ENCODE data around the gene LRCH4.

DNA sequence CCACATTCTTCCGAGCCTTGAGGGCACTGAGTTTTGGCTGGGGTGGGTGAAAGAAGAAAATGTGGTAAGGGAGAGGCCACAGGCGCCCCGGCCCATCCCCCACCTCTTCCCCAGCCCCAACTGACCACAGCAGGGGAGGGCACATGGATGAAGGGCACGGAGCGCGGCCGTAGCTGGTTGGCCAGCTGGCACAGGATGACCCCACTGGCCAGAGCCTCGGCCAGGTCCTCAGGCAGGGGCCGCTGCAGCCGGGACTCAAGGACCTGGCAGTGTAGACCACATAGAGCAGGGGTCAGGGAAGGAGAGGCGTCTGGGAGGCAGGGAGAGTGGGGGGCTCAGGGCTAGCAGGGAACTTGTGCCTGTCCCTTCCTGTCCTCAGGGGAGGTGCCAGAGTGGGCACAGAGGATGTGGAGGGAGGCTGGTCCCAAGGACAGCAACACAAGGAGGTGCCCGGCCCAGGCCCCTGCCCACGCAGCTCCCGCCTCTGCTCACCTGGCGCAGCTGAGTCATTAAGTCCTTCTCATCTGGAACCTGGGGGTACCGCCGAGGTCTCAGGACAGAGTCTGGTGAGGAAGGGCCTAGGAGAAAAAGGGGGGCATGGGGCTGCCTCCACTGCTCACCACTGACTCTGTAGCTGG lies 10.1 kb downstream of the LRCH4 start:
- TF ChIP-seq, protein P1, sequence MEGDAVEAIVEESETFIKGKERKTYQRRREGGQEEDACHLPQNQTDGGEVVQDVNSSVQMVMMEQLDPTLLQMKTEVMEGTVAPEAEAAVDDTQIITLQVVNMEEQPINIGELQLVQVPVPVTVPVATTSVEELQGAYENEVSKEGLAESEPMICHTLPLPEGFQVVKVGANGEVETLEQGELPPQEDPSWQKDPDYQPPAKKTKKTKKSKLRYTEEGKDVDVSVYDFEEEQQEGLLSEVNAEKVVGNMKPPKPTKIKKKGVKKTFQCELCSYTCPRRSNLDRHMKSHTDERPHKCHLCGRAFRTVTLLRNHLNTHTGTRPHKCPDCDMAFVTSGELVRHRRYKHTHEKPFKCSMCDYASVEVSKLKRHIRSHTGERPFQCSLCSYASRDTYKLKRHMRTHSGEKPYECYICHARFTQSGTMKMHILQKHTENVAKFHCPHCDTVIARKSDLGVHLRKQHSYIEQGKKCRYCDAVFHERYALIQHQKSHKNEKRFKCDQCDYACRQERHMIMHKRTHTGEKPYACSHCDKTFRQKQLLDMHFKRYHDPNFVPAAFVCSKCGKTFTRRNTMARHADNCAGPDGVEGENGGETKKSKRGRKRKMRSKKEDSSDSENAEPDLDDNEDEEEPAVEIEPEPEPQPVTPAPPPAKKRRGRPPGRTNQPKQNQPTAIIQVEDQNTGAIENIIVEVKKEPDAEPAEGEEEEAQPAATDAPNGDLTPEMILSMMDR (IDR thresholded peaks at IDR 0.05; ENCODE audit: low read depth, low read length, poor library complexity, severe bottlenecking) = no peak
- TF ChIP-seq EZH2phosphoT487 (IDR thresholded peaks at IDR 0.05; ENCODE audit: borderline replicate concordance, low read length) = no peak
